T-helper 17 cell (primary cell): ENCODE data around the gene RER1. TPM values are rescaled to one million over a fixed set of nuclear protein-coding genes. Genes with fewer than 3 reads are reported as not detected.

Experiments used
- ATAC-seq: fragments of 150-1000 bp; cut with Tn5 transposase; 2 replicates; pipeline ENCODE4 v1.10.0; 2021; ENCODE audit warnings: mild to moderate bottlenecking, moderate library complexity
- DNase-seq, 3 donors: peaks; one replicate each; pipeline versions ENCODE4 v3.0.0 to v3.0.0-alpha.2; 2020 to 2021
- H3K9me3 ChIP-seq: one replicate; pipeline ENCODE4 v1.7.0; 2013; ENCODE audit warnings: low read length, mild to moderate bottlenecking; ENCODE audit not compliant: control insufficient read depth, poor library complexity, severe bottlenecking
- H3K27ac Mint-ChIP-seq: one replicate; pipeline ENCODE4 v1.8.0; 2022; ENCODE audit warnings: mild to moderate bottlenecking, moderate library complexity, mixed read lengths
- H3K27me3 Mint-ChIP-seq: one replicate; pipeline ENCODE4 v1.8.0; 2022; ENCODE audit warnings: mixed read lengths
- H3K36me3 Mint-ChIP-seq: one replicate; pipeline ENCODE4 v1.8.0; 2022; ENCODE audit warnings: low read depth, mixed read lengths
- H3K4me1 Mint-ChIP-seq: one replicate; pipeline ENCODE4 v1.8.0; 2022; ENCODE audit warnings: mild to moderate bottlenecking, mixed read lengths
- H3K4me3 Mint-ChIP-seq: one replicate; pipeline ENCODE4 v1.8.0; 2022; ENCODE audit warnings: mild to moderate bottlenecking, moderate library complexity, mixed read lengths
- total RNA-seq, 4 donors: library from RNA in 2 of 4; stranded (reverse) in 2 of 4; gene quantifications; one replicate each; pipeline ENCODE4 v1.2.3 and lab custom pipeline; 2022 to 2026

Gene RER1
- total RNA-seq, 2 donors from 2014 or later: 68.4 to 70.0 TPM

GRCh38 chr1:2396476-2396875, 4.8 kb downstream of the RER1 start:
- Mint-ChIP-seq H3K36me3 (peaks cover 6% of the 10 kb centered on the region), H3K4me1 (peaks cover 23% of the 10 kb centered on the region), H3K4me3 (no peak overlapping the region)

GRCh38 chr1:2397007-2397679, 5.5 kb downstream of the RER1 start:
- Mint-ChIP-seq H3K36me3 (peaks cover 8% of the 10 kb centered on the region), H3K27ac (peak overlapping the region; percentile 29), H3K27me3 (no peaks in the 10 kb centered on the region), H3K4me3 (no peak overlapping the region), H3K4me1 (peaks cover 28% of the 10 kb centered on the region)
- ATAC-seq (no peak), DNase-seq (no peak)
- H3K9me3 ChIP-seq: no peaks in the 10 kb centered on the region

More at GRCh38 chr1:2396476-2396875, 4.8 kb downstream of the RER1 start:
- DNase-seq: no peak
- H3K9me3 ChIP-seq: no peaks in the 10 kb centered on the region
- no peak for ATAC-seq
- peak overlapping the region; percentile 29 for H3K27ac Mint-ChIP-seq
- H3K27me3 Mint-ChIP-seq: no peaks in the 10 kb centered on the region

GRCh38 chr1:2398871-2399270, 7.2 kb downstream of the RER1 start:
- DNase-seq (no peak), ATAC-seq (no peak)
- peaks cover 6% of the 10 kb centered on the region for H3K36me3 Mint-ChIP-seq
- H3K27me3 Mint-ChIP-seq: no peaks in the 10 kb centered on the region
- H3K27ac Mint-ChIP-seq: no peak overlapping the region
- H3K9me3 ChIP-seq: no peaks in the 10 kb centered on the region
- H3K4me3 Mint-ChIP-seq: no peak overlapping the region
- peaks cover 14% of the 10 kb centered on the region for H3K4me1 Mint-ChIP-seq

DNA sequence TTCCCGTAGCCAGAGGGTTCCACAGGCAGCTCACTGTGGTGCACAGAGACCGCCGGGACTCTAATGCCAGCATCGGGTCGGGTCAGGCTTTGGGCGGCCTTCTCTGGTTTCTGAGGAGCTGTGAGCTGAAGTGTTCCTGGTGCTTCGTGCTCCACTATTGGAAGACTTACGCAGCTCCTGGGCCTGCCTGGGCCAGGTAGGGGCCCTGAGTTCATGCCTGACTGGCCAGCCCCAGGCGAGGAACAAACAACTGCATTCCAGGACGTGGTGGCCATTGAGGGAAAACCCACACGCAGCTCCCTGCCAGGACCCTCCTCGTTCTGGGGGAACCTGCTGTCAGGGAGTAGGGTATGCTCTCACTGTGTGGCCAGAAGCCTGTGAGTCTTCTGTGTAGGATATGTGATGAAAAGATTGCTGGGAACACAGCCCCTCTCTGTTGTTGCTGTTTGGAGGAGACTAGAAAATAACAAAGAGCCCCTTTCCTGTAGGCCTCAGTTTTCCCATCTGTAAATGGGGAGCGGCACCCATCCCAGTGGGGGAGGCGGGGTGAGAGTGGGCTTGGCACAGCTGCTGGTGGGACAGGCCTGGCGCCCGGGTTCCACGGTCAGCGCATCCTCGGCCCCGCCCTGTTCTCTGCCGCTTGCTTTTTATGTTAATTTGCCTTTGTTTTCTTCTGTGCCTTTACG, 8.4 kb downstream of the RER1 start:
- no peaks in the 10 kb centered on the region for H3K9me3 ChIP-seq
- Mint-ChIP-seq H3K27ac (no peak overlapping the region), H3K4me3 (peak overlapping the region; percentile 39), H3K27me3 (no peaks in the 10 kb centered on the region), H3K4me1 (peaks cover 8% of the 10 kb centered on the region), H3K36me3 (peaks cover 6% of the 10 kb centered on the region)
- no peak for DNase-seq
- ATAC-seq: no peak

DNA sequence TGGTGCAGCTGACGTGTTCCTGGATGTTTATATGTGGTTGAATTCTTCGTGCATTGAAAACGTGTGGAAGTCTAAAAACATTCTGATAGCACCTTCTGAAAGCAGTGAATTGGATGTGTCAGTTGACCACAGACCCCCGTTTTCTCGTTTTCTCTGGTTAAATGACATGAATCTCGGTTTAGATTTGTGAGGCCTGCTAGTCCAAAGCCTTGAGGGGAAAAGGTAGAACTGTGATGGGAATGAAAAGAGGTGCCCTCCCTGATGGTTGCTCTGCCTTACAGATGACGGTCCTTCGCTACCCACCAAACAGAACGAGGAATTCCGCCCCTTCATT, 8.9 kb downstream of the RER1 start:
- peaks cover 8% of the 10 kb centered on the region for H3K4me1 Mint-ChIP-seq
- no peaks in the 10 kb centered on the region for H3K9me3 ChIP-seq
- no peak for DNase-seq
- H3K27ac Mint-ChIP-seq: no peak overlapping the region
- no peaks in the 10 kb centered on the region for H3K27me3 Mint-ChIP-seq
- H3K36me3 Mint-ChIP-seq: peaks cover 6% of the 10 kb centered on the region
- no peak overlapping the region for H3K4me3 Mint-ChIP-seq
- ATAC-seq: no peak

DNA sequence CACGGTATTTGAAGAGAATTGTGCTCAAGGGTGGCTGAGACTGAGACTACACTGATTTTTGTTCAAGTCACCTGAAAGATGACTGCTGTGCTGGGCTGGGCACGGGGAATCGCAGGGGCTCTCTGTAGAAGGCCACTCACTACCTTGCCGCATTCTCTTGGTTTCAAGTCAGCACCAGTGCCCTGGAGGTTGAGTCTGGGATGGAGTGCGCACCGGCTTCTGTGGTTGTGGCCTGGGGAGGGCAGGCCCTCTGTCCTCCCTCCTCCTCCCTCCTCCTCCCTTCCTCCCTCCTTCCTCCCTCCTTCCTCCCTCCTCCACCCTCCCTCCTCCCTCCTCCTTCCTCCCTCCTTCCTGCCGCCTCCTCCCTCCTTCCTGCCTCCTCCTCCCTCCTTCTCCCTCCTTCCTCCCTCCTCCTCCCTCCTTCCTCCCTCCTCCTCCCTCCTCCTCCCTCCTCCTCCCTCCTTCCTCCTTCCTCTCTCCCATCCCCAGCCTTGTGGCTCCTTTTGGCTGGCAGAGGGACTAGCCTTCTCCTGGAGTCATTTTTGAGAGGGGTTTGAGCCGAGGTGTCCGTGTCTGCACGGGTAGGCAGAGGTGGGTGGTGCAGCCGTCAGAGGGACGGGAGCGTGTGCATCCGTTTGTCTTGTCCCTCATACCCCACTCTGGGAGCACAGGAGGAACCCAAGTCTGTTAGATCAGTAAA, 9.5 kb downstream of the RER1 start:
- ATAC-seq: no peak

GRCh38 chr1:2402420-2402819, 10.8 kb downstream of the RER1 start:
- ATAC-seq (no peak), DNase-seq (no peak)
- H3K4me3 Mint-ChIP-seq: no peak overlapping the region
- H3K9me3 ChIP-seq: no peaks in the 10 kb centered on the region
- H3K4me1 Mint-ChIP-seq: peaks cover 10% of the 10 kb centered on the region
- no peaks in the 10 kb centered on the region for H3K27me3 Mint-ChIP-seq
- peaks cover 6% of the 10 kb centered on the region for H3K36me3 Mint-ChIP-seq
- peak overlapping the region; percentile 47 for H3K27ac Mint-ChIP-seq

More for the DNA sequence above, 9.5 kb downstream of the RER1 start:
- no peak overlapping the region for H3K27ac Mint-ChIP-seq
- DNase-seq: no peak
- peaks cover 6% of the 10 kb centered on the region for H3K36me3 Mint-ChIP-seq
- no peaks in the 10 kb centered on the region for H3K9me3 ChIP-seq
- no peak overlapping the region for H3K4me3 Mint-ChIP-seq
- no peaks in the 10 kb centered on the region for H3K27me3 Mint-ChIP-seq
- H3K4me1 Mint-ChIP-seq: peaks cover 8% of the 10 kb centered on the region

DNA sequence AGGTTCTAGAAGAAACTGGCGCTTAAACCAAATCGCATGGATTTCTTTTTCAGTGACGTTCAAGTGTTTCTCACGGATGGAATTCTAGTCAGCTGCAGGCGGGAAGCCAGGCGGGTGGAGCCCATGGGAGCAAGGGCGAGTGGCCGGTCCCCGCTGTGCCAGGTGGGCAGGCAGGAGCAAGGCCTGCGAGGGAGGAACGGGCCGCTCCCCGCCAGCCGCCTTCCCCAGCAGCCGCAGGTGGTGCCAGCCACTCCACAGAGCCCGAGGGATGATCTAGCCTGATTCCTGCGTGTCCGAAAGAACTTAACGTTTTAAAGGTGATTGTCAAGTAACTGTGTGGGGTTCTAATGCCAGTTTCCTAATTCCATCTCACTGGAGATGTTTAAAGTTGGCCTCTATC, 11.6 kb downstream of the RER1 start:
- no peak for DNase-seq
- H3K36me3 Mint-ChIP-seq: peaks cover 6% of the 10 kb centered on the region

DNA sequence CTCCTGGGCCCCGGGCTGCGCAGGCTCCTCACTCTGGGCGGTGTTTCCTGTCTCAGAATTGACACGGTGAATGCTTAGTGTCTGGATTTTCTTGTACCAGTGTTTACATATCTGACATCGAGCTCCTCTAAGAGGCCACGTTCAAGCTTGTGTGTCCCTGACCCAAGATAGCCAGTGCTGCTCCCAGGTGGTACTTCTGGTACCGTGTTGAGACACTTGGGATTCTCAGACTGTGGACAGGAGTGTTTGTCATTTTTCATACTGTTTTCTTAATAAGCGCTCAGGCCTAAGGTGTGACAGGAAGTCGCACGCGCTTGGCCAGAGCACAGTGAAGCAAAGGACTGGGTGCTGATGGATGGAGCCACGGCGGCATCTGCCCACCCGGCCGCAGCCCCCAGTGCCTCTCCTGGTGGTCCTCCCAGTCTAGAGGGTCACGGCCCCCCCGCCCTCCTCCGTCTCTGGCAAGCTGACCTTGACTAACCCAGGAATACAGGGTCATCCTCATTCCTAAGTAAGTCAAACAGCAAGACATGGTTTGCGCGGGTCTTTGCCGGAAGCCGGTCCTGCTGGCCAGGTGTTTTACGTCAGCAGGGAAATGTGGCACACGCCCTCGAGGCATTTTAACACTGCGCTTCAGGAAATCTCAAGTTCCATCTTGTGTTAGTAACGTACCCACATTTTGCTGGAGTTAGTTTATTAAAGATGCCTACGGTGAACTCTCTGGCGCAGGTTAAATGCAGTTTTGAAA, 12.7 kb downstream of the RER1 start:
- Mint-ChIP-seq H3K4me1 (peaks cover 15% of the 10 kb centered on the region), H3K4me3 (no peak overlapping the region), H3K27ac (no peak overlapping the region), H3K27me3 (no peaks in the 10 kb centered on the region), H3K36me3 (peaks cover 6% of the 10 kb centered on the region)
- DNase-seq (no peak), ATAC-seq (no peak)
- no peaks in the 10 kb centered on the region for H3K9me3 ChIP-seq

More for the DNA sequence above, 11.6 kb downstream of the RER1 start:
- Mint-ChIP-seq H3K4me1 (peaks cover 10% of the 10 kb centered on the region), H3K27me3 (no peaks in the 10 kb centered on the region), H3K27ac (peak overlapping the region; percentile 47), H3K4me3 (no peak overlapping the region)
- no peak for ATAC-seq
- H3K9me3 ChIP-seq: no peaks in the 10 kb centered on the region

GRCh38 chr1:2404890-2405511, 13.4 kb downstream of the RER1 start:
- H3K27me3 Mint-ChIP-seq: no peaks in the 10 kb centered on the region
- H3K4me3 Mint-ChIP-seq: no peak overlapping the region
- H3K36me3 Mint-ChIP-seq: peaks cover 6% of the 10 kb centered on the region
- no peaks in the 10 kb centered on the region for H3K9me3 ChIP-seq
- no peak overlapping the region for H3K27ac Mint-ChIP-seq
- peaks cover 16% of the 10 kb centered on the region for H3K4me1 Mint-ChIP-seq
- DNase-seq (no peak), ATAC-seq (no peak)

- Mint-ChIP-seq H3K27me3 (no peaks in the 10 kb centered on the region), H3K4me3 (no peak overlapping the region), H3K4me1 (peaks cover 17% of the 10 kb centered on the region), H3K27ac (no peak overlapping the region), H3K36me3 (peaks cover 3% of the 10 kb centered on the region)
- no peak for ATAC-seq
- H3K9me3 ChIP-seq: no peaks in the 10 kb centered on the region
- DNase-seq: no peak
These were observed 14.1 kb downstream of the RER1 start for GRCh38 chr1:2405588-2406295.

- H3K36me3 Mint-ChIP-seq: peaks cover under 1% of the 10 kb centered on the region
- no peak overlapping the region for H3K4me3 Mint-ChIP-seq
- ATAC-seq: no peak
These were observed 14.9 kb downstream of the RER1 start for GRCh38 chr1:2406451-2407041.

More at GRCh38 chr1:2406451-2407041, 14.9 kb downstream of the RER1 start:
- no peaks in the 10 kb centered on the region for H3K9me3 ChIP-seq
- Mint-ChIP-seq H3K27me3 (no peaks in the 10 kb centered on the region), H3K4me1 (peaks cover 15% of the 10 kb centered on the region), H3K27ac (peak overlapping the region; percentile 74)
- DNase-seq: no peak
